HFFc6 (cell line): ENCODE measurements around the gene RPL10. TPM values are rescaled to one million over a fixed set of nuclear protein-coding genes. Genes with fewer than 3 reads are reported as not detected.

Experiments used
- DNase-seq: peaks from one replicate; pipeline ENCODE4 v3.0.0-alpha.2; 2018
- H3K27ac Mint-ChIP-seq: 2 replicates; pipeline ENCODE4 v1.8.0; 2020; ENCODE audit warnings: mild to moderate bottlenecking, mixed read lengths
- H3K27me3 Mint-ChIP-seq: 2 replicates; pipeline ENCODE4 v1.8.0; 2021; ENCODE audit warnings: mild to moderate bottlenecking, moderate library complexity, mixed read lengths; ENCODE audit not compliant: insufficient read depth
- H3K36me3 Mint-ChIP-seq: 2 replicates; pipeline ENCODE4 v1.8.0; 2021; ENCODE audit warnings: low read depth, mixed read lengths
- H3K4me1 Mint-ChIP-seq: 2 replicates; pipeline ENCODE4 v1.8.0; 2020; ENCODE audit warnings: low read depth, mixed read lengths
- H3K4me3 Mint-ChIP-seq: 2 replicates; pipeline ENCODE4 v1.8.0; 2020; ENCODE audit warnings: mild to moderate bottlenecking, moderate library complexity, mixed read lengths
- H3K9me3 Mint-ChIP-seq: 2 replicates; pipeline ENCODE4 v1.8.0; 2020; ENCODE audit warnings: mild to moderate bottlenecking, mixed read lengths
- total RNA-seq, 6 experiments: library from RNA; stranded (reverse); fragmentation: NEBNext Ultra II Directional; extraction: Animal tissue kit (Norgen Biotek cat#: 25700); gene quantifications; 2 replicates in 1 of 6; 3 replicates in 5 of 6; pipeline ENCODE4 v1.2.3, GENCODE V29; 2021
- TF ChIP-seq, protein P1 (sequence below): fragments of 200-600 bp; sonication (generic); IDR thresholded peaks from 2 replicates; pipeline ENCODE4 v1.5.0; 2021; ENCODE audit warnings: antibody characterized with exemption, mild to moderate bottlenecking

RPL10 gene
- total RNA-seq, 6 experiments from 2014 or later = 1,764 to 1,978 (median 1,934) TPM

- Mint-ChIP-seq H3K27ac (peak overlapping the region; percentile 99), H3K4me3 (peak overlapping the region; percentile 98; the same call in 1 of the 2 replicates), H3K36me3 (peaks cover 23% of the 10 kb centered on the region), H3K9me3 (peaks cover 31% of the 10 kb centered on the region), H3K27me3 (peaks cover 51% of the 10 kb centered on the region), H3K4me1 (peaks cover 6% of the 10 kb centered on the region; the same call in 1 of the 2 replicates)
- DNase-seq = peak; percentile 53
- TF ChIP-seq, protein P1, sequence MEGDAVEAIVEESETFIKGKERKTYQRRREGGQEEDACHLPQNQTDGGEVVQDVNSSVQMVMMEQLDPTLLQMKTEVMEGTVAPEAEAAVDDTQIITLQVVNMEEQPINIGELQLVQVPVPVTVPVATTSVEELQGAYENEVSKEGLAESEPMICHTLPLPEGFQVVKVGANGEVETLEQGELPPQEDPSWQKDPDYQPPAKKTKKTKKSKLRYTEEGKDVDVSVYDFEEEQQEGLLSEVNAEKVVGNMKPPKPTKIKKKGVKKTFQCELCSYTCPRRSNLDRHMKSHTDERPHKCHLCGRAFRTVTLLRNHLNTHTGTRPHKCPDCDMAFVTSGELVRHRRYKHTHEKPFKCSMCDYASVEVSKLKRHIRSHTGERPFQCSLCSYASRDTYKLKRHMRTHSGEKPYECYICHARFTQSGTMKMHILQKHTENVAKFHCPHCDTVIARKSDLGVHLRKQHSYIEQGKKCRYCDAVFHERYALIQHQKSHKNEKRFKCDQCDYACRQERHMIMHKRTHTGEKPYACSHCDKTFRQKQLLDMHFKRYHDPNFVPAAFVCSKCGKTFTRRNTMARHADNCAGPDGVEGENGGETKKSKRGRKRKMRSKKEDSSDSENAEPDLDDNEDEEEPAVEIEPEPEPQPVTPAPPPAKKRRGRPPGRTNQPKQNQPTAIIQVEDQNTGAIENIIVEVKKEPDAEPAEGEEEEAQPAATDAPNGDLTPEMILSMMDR = no peak
Observed at GRCh38 chrX:154401918-154402621, 3.9 kb downstream of the RPL10 start.

DNA sequence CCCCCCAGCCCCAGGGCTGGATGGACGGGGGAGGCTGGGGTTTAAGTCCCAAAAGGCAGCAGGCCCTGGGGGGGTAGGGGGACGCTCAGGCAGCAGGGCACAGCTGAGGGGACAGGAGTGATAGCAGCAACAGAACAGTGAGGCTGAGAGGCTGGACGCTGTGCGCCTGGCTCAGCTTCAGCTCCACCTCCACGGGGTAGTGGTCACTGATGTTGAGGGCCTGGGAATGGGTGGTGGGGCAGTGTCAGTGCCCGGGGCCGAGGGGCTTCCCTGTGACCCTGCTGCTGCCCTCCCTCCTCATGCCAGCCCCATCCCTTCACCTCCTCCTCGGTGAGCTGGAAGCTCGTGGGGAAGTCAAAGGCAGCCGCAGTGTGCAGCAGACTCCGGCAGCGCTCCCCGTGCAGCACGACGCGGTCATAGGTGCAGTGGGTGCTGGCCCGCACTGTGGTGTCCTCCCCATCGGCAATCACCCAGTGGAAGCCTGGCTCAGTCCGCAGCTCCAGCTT is 4.5 kb downstream of the RPL10 start:
- peaks cover 51% of the 10 kb centered on the region for H3K27me3 Mint-ChIP-seq
- peaks cover 6% of the 10 kb centered on the region; the same call in 1 of the 2 replicates for H3K4me1 Mint-ChIP-seq
- peaks cover 23% of the 10 kb centered on the region for H3K36me3 Mint-ChIP-seq
- no peak overlapping the region for H3K4me3 Mint-ChIP-seq
- TF ChIP-seq, protein P1 = no peak
- H3K27ac Mint-ChIP-seq = peak overlapping the region; percentile 99
- no peak for DNase-seq
- peaks cover 31% of the 10 kb centered on the region for H3K9me3 Mint-ChIP-seq

DNA sequence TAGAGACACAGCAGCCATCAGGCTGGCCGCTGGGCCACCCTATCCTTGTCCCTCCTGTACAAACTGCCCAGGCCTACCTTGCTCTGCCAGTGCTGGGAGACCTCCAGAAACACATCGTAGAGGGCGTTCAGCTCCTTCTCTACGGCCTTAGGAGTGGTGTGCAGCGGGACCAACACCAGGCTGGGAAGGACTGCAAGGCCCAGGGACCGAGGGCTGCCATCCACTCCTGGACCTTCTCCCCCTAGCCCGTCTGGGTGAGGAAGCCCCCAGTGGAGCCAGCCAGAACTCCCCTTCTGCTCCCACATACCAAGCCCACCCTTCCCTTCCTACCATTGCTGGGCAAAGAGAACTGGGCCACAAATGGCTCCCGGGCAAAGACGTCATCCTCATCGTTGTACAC is 5.0 kb downstream of the RPL10 start:
- peaks cover 30% of the 10 kb centered on the region for H3K9me3 Mint-ChIP-seq
- peaks cover 22% of the 10 kb centered on the region for H3K36me3 Mint-ChIP-seq
- H3K4me1 Mint-ChIP-seq = peaks cover 8% of the 10 kb centered on the region
- no peak overlapping the region; the same call in 1 of the 2 replicates for H3K4me3 Mint-ChIP-seq
- peak overlapping the region; percentile 99 for H3K27ac Mint-ChIP-seq
- TF ChIP-seq, protein P1 = no peak
- no peak for DNase-seq
- H3K27me3 Mint-ChIP-seq = peaks cover 49% of the 10 kb centered on the region

DNA sequence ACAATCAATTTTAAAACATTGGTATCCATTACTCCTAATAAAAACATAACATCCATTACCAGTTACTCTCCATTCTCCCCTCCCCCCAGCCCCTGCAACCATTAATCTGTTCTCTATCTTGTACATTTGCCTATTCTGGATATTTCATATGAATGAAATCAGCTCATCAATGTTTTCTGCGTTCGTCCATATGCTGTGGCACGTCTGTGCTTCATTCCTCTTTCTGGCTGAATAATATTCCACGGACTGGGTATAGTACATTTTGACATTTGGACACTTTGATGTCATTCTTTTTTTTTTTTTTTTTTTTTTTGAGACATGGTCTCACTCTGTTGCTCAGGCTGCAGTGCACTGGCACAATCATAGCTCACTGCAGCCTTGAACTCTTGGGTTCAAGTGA is 5.7 kb downstream of the RPL10 start:
- TF ChIP-seq, protein P1 = no peak
- Mint-ChIP-seq H3K4me3 (no peak overlapping the region), H3K27me3 (peaks cover 43% of the 10 kb centered on the region), H3K36me3 (peaks cover 19% of the 10 kb centered on the region), H3K4me1 (peaks cover 15% of the 10 kb centered on the region), H3K9me3 (peaks cover 23% of the 10 kb centered on the region), H3K27ac (peak overlapping the region; percentile 7; the same call in 1 of the 2 replicates)
- DNase-seq = no peak

- Mint-ChIP-seq H3K36me3 (peaks cover 11% of the 10 kb centered on the region), H3K4me3 (no peak overlapping the region), H3K4me1 (peaks cover 17% of the 10 kb centered on the region), H3K27me3 (peaks cover 34% of the 10 kb centered on the region), H3K27ac (no peak overlapping the region), H3K9me3 (peaks cover 15% of the 10 kb centered on the region)
- no peak for DNase-seq
- TF ChIP-seq, protein P1 = no peak
Observed at GRCh38 chrX:154404625-154405192, 6.5 kb downstream of the RPL10 start.
